ENCODE data around the gene CYBA. TPM values are rescaled to one million over a fixed set of nuclear protein-coding genes. Genes with fewer than 3 reads are reported as not detected.

CYBA gene
- total and polyA plus RNA-seq, 2 of the 13 experiments (the other 11 are each of a cell fraction or from before 2014, with no cell fraction given): 196 to 250 TPM

DNA sequence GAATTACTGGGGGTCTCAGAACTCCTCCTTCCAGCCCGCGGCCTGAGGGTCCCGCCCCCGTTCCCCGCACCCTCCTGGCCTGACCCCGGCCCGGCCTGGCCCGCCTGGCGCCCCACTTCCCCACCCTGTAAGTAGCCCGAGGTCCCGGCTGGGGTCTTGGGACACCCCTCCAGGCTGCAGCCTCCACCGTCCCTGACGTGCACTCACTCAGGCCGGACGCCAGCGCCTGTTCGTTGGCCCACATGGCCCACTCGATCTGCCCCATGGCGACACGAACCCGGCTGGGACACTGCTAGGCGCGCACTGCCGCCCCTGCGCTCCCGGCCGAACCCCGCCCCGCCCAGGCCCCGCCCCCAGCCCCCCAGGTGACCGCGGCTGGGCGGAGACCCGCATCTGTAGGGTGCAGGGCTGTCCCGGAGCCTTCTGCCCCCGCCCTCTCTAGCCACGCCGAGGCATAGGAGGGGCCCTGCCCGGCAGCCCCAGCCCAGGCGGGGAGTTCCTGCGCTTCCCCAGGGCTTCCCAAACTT is at the start of gene CYBA (continued):
- TF ChIP-seq HNRNPUL1 (IDR thresholded peaks at IDR 0.05; ENCODE audit: low read depth, low read length): no peak
- TF ChIP-seq TRIM24 (CRISPR knock-in tag; IDR thresholded peaks at IDR 0.05): no peak
- TF ChIP-seq HDAC2 (CRISPR knock-in tag; IDR thresholded peaks at IDR 0.05): no peak
- TF ChIP-seq SP140L (CRISPR knock-in tag; IDR thresholded peaks at IDR 0.05; ENCODE audit: borderline replicate concordance): no peak
- no peak for TF ChIP-seq NFE2 (CRISPR knock-in tag; IDR thresholded peaks at IDR 0.05)
- TF ChIP-seq, protein P1, sequence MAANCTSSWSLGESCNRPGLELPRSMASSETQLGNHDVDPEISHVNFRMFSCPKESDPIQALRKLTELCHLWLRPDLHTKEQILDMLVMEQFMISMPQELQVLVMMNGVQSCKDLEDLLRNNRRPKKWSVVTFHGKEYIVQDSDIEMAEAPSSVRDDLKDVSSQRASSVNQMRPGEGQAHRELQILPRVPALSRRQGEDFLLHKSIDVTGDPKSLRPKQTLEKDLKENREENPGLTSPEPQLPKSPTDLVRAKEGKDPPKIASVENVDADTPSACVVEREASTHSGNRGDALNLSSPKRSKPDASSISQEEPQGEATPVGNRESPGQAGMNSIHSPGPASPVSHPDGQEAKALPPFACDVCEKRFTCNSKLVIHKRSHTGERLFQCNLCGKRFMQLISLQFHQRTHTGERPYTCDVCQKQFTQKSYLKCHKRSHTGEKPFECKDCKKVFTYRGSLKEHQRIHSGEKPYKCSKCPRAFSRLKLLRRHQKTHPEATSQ (CRISPR knock-in tag; IDR thresholded peaks at IDR 0.05; ENCODE audit: borderline replicate concordance): peak; percentile 76; the same call in 1 of the 2 replicates
- TF ChIP-seq CAMTA2 (CRISPR knock-in tag; IDR thresholded peaks at IDR 0.05; ENCODE audit: borderline replicate concordance): no peak
- peak in 1 of 2 experiments; percentile 74; a peak in 2 of 4 replicates for TF ChIP-seq POLR2A (IDR thresholded peaks at IDR 0.05; ENCODE audit: insufficient read depth in 1 of 2, low read depth in 2 of 2, low read length in 2 of 2)
- 0 out of 2 replicates have a peak, but pooled peaks have one; percentile 57 for TF ChIP-seq ZNF724P (CRISPR knock-in tag; IDR thresholded peaks at IDR 0.05; ENCODE audit: borderline replicate concordance)
- TF ChIP-seq, protein P2, sequence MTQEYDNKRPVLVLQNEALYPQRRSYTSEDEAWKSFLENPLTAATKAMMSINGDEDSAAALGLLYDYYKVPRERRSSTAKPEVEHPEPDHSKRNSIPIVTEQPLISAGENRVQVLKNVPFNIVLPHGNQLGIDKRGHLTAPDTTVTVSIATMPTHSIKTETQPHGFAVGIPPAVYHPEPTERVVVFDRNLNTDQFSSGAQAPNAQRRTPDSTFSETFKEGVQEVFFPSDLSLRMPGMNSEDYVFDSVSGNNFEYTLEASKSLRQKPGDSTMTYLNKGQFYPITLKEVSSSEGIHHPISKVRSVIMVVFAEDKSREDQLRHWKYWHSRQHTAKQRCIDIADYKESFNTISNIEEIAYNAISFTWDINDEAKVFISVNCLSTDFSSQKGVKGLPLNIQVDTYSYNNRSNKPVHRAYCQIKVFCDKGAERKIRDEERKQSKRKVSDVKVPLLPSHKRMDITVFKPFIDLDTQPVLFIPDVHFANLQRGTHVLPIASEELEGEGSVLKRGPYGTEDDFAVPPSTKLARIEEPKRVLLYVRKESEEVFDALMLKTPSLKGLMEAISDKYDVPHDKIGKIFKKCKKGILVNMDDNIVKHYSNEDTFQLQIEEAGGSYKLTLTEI (CRISPR knock-in tag; conservative IDR thresholded peaks at IDR 0.05): no peak
- TF ChIP-seq, protein P3, sequence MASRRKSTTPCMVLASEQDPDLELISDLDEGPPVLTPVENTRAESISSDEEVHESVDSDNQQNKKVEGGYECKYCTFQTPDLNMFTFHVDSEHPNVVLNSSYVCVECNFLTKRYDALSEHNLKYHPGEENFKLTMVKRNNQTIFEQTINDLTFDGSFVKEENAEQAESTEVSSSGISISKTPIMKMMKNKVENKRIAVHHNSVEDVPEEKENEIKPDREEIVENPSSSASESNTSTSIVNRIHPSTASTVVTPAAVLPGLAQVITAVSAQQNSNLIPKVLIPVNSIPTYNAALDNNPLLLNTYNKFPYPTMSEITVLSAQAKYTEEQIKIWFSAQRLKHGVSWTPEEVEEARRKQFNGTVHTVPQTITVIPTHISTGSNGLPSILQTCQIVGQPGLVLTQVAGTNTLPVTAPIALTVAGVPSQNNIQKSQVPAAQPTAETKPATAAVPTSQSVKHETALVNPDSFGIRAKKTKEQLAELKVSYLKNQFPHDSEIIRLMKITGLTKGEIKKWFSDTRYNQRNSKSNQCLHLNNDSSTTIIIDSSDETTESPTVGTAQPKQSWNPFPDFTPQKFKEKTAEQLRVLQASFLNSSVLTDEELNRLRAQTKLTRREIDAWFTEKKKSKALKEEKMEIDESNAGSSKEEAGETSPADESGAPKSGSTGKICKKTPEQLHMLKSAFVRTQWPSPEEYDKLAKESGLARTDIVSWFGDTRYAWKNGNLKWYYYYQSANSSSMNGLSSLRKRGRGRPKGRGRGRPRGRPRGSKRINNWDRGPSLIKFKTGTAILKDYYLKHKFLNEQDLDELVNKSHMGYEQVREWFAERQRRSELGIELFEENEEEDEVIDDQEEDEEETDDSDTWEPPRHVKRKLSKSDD (CRISPR knock-in tag; IDR thresholded peaks at IDR 0.05; ENCODE audit: low read depth): no peak
- TF ChIP-seq ASH2L (IDR thresholded peaks at IDR 0.05; ENCODE audit: insufficient read length, low read depth, low read length): no peak
- TF ChIP-seq NR2F2 (IDR thresholded peaks at IDR 0.05; ENCODE audit: borderline replicate concordance, low read depth): no peak
- no peak for TF ChIP-seq FOXP1 (IDR thresholded peaks at IDR 0.05)
- no peak for TF ChIP-seq FOXP1 (CRISPR knock-in tag; IDR thresholded peaks at IDR 0.05)
- no peak for TF ChIP-seq SMARCC2 (IDR thresholded peaks at IDR 0.05)
- TF ChIP-seq, protein P4, sequence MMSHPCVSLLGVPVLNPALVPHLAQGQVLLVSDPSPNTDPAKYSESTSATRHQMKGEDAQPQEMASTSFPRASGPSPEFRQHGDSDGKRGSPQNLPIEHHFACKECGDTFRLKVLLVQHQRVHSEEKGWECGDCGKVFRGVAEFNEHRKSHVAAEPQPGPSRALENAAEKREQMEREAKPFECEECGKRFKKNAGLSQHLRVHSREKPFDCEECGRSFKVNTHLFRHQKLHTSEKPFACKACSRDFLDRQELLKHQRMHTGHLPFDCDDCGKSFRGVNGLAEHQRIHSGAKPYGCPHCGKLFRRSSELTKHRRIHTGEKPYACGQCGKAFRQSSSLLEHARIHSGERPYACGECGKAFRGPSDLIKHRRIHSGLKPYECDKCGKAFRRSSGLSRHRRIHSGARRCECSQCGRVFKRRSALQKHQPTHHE (CRISPR knock-in tag; IDR thresholded peaks at IDR 0.05; ENCODE audit: borderline replicate concordance): peak; percentile 32; the same call in 1 of the 2 replicates
- TF ChIP-seq YY1 (IDR thresholded peaks at IDR 0.05; ENCODE audit: insufficient read depth, insufficient replicate concordance, low read depth, low read length): peak; percentile 43
- TF ChIP-seq STAT5B (CRISPR knock-in tag; IDR thresholded peaks at IDR 0.05): peak; percentile 57; the same call in 1 of the 2 replicates
- no peak for TF ChIP-seq ZNF614 (CRISPR knock-in tag; IDR thresholded peaks at IDR 0.05; ENCODE audit: borderline replicate concordance)
- TF ChIP-seq MEIS1 (CRISPR knock-in tag; IDR thresholded peaks at IDR 0.05; ENCODE audit: borderline replicate concordance): no peak
- TF ChIP-seq MTF1 (CRISPR knock-in tag; IDR thresholded peaks at IDR 0.05): no peak
- TF ChIP-seq AGO2 (optimal IDR thresholded peaks at IDR 0.05; ENCODE audit: low read depth, low read length): peak; percentile 7
- TF ChIP-seq SATB2 (CRISPR knock-in tag; IDR thresholded peaks at IDR 0.05): peak; percentile 73; the same call in 1 of the 2 replicates
- peak; percentile 88 for TF ChIP-seq KDM2A (CRISPR knock-in tag; IDR thresholded peaks at IDR 0.05; ENCODE audit: borderline replicate concordance, low read depth)
